PFSK-1 (cell line): ENCODE results near the gene DOC2A.

ENCODE experiments used
- POLR2AphosphoS5 ChIP-seq: IDR thresholded peaks from 2 replicates; pipeline ENCODE4 v1.6.1; 2012; ENCODE audit warnings: low read depth, mild to moderate bottlenecking, control low read depth, low read length, moderate library complexity
- SIN3A ChIP-seq: IDR thresholded peaks from 2 replicates; pipeline ENCODE4 v1.6.1; 2012; ENCODE audit warnings: mild to moderate bottlenecking, low read length, moderate library complexity, borderline replicate concordance; ENCODE audit not compliant: insufficient read depth
- TAF1 ChIP-seq: IDR thresholded peaks from 2 replicates; pipeline ENCODE4 v1.6.1; 2012; ENCODE audit warnings: low read length, control low read depth, borderline replicate concordance; ENCODE audit not compliant: insufficient read depth
- TF ChIP-seq, protein P1 (sequence below), 2 experiments: IDR thresholded peaks; 2 replicates each; pipeline versions ENCODE4 v1.6.1 to v1.8.0; 2011 to 2012; ENCODE audit warnings: low read depth in 2 of 2, low read length in 2 of 2, control low read depth in 1 of 2, inconsistent platforms in 1 of 2, mild to moderate bottlenecking in 1 of 2, moderate library complexity in 1 of 2; ENCODE audit not compliant: insufficient read depth in 1 of 2

DNA sequence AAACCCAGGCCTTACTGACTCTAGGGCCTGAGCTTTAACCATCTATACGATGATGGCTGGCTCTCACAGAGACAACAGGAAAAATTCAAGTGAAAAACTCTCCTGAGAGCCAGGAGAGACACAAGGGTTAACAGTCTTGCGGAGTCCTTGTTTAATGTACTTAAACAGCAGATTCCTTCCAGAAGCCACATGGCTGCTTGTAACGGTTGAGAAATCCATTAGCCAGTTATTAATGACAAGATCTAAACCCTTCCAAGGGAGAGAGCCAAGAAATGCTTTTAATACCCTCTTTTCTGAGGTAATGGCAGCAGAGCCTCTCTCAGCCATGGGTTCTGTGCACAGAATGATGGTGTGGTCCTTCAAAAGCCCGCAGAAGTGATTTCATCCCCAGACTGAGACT lies 49.5 kb upstream of the DOC2A start:
- TF ChIP-seq, protein P1, sequence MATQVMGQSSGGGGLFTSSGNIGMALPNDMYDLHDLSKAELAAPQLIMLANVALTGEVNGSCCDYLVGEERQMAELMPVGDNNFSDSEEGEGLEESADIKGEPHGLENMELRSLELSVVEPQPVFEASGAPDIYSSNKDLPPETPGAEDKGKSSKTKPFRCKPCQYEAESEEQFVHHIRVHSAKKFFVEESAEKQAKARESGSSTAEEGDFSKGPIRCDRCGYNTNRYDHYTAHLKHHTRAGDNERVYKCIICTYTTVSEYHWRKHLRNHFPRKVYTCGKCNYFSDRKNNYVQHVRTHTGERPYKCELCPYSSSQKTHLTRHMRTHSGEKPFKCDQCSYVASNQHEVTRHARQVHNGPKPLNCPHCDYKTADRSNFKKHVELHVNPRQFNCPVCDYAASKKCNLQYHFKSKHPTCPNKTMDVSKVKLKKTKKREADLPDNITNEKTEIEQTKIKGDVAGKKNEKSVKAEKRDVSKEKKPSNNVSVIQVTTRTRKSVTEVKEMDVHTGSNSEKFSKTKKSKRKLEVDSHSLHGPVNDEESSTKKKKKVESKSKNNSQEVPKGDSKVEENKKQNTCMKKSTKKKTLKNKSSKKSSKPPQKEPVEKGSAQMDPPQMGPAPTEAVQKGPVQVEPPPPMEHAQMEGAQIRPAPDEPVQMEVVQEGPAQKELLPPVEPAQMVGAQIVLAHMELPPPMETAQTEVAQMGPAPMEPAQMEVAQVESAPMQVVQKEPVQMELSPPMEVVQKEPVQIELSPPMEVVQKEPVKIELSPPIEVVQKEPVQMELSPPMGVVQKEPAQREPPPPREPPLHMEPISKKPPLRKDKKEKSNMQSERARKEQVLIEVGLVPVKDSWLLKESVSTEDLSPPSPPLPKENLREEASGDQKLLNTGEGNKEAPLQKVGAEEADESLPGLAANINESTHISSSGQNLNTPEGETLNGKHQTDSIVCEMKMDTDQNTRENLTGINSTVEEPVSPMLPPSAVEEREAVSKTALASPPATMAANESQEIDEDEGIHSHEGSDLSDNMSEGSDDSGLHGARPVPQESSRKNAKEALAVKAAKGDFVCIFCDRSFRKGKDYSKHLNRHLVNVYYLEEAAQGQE (IDR thresholded peaks at IDR 0.05; ENCODE audit: insufficient read depth in 1 of 2, low read depth in 2 of 2, low read length in 2 of 2) = no peak
- no peak for TF ChIP-seq TAF1
- TF ChIP-seq POLR2AphosphoS5 = no peak
- TF ChIP-seq SIN3A = no peak
